WTC11 (cell line): ENCODE measurements around the gene IDH3G.

Experiments
- CREB1 ChIP-seq: sonication (generic); formaldehyde crosslinking; IDR thresholded peaks from 2 replicates; pipeline ENCODE4 v1.8.0; 2023; ENCODE audit warnings: mild to moderate bottlenecking, missing genetic modification reagents
- CREM ChIP-seq: sonication (generic); formaldehyde crosslinking; IDR thresholded peaks from 2 replicates; pipeline ENCODE4 v1.8.1; 2022; ENCODE audit warnings: mild to moderate bottlenecking, missing genetic modification reagents, moderate library complexity
- CTCF ChIP-seq: fragments of 200-600 bp; IDR thresholded peaks from 2 replicates; pipeline ENCODE4 v1.8.0; 2022; ENCODE audit warnings: antibody characterized with exemption
- ESRRA ChIP-seq: sonication (generic); formaldehyde crosslinking; IDR thresholded peaks from 2 replicates; pipeline ENCODE4 v1.8.1; 2022; ENCODE audit warnings: mild to moderate bottlenecking, missing genetic modification reagents, borderline replicate concordance
- FOXP1 ChIP-seq: sonication (generic); formaldehyde crosslinking; IDR thresholded peaks from 2 replicates; pipeline ENCODE4 v1.8.0; 2022; ENCODE audit warnings: missing genetic modification reagents, mild to moderate bottlenecking, moderate library complexity, borderline replicate concordance
- FOXP4 ChIP-seq: sonication (generic); formaldehyde crosslinking; IDR thresholded peaks from 2 replicates; pipeline ENCODE4 v1.8.0; 2022; ENCODE audit warnings: mild to moderate bottlenecking, missing genetic modification reagents
- NR2C2 ChIP-seq: sonication (generic); formaldehyde crosslinking; IDR thresholded peaks from 2 replicates; pipeline ENCODE4 v1.8.0; 2022; ENCODE audit warnings: mild to moderate bottlenecking, missing genetic modification reagents

GRCh38 chrX:153782313-153782712, 11.9 kb downstream of the IDH3G start:
- TF ChIP-seq CTCF (no peak), CREM (CRISPR knock-in tag) (no peak), FOXP1 (CRISPR knock-in tag) (no peak), CREB1 (CRISPR knock-in tag) (no peak), FOXP4 (CRISPR knock-in tag) (no peak), ESRRA (CRISPR knock-in tag) (no peak), NR2C2 (CRISPR knock-in tag) (no peak)
